ENCODE data around the gene RSU1.
A peak's percentile ranks its signal among the peaks of the same experiment; 100 is the strongest.

The RSU1 gene

GRCh38 chr10:16674147-16674703, 143.0 kb downstream of the RSU1 start:
- no peak for DNase-seq (ENCODE audit: low read depth)

DNA sequence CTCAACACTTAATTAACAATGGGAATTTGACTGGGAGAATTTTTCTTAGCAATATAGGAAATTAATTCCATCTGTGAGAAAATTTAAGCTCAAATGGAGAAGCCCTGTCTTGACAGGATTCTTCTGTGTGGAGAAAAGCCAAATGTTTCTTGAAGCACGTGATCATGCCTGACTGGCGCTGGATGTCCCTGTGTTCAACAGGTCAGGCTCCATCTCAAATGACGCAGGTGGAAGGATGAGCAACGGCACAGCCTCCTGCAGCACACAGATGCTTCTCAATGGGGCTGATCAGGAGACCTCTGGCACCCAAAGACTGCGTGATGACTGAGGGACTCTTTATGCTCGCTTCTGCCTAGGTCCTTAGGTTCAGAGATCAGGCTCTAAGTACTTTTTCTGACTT, 143.8 kb downstream of the RSU1 start:
- peak; percentile 7 for DNase-seq (ENCODE audit: low read depth)

- no peak for DNase-seq (ENCODE audit: low read depth)
Observed at GRCh38 chr10:16663444-16663843, 153.8 kb downstream of the RSU1 start.

DNA sequence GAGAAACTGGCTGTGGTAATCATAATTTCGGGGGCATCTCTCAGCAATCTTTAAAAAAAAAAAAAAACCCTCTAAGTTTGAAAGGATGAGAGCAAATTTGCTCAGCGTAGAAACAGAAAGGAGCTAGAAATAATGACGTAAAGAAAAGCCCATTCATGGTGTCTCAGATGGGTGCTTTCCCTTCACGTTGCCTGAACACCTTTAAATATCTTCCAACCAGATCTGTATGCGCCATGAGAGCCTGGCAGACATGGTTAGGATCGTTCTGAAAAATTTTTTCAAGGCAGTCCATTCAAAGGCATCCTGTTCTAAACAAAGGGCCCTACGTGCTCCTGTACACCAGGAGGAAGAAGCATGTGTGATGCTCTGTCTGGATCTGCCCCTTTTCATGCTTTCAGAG, 154.3 kb downstream of the RSU1 start:
- no peak for DNase-seq (ENCODE audit: low read depth)

DNA sequence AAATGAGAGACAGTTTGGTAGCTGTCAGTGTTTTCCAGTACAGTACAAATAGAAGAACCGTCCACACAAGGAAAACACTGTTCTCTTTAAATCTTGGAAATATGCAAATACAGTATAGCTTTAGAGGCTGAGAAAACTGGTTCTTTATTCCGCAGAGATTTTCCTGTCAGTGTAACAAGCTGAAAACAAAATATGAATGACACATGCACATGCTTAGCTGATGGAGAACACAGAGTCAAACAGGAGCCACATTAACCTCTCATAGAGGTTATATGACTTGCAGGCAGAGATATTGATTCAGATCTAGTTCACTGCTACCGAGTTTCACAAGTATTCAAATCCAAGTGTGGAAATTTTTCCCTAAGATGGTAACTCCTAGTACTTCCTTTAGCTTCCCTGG, 160.3 kb downstream of the RSU1 start:
- DNase-seq (ENCODE audit: low read depth), result no peak

GRCh38 chr10:16653224-16653623, 164.0 kb downstream of the RSU1 start:
- no peak for DNase-seq (ENCODE audit: low read depth)

GRCh38 chr10:16652154-16652553, 165.1 kb downstream of the RSU1 start:
- peak; percentile 27 for DNase-seq (ENCODE audit: low read depth)

DNA sequence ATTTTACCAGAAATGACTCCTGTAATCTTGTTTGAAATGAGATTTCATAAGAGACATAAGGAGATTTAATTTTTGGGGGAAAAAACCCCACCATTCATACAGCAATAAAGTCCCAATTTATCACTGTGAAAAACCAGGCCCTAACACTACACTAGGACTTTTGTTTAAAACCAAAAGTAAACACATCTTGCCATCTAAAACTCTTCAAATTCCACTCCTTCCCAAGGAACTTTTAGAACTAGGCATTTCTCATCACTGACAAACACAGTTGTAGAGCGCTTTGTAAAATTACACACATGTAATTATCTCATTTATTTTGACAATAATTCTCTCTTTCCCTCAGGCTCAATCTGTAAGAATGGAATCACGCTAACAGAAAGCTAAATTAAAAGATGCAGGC, 167.5 kb downstream of the RSU1 start:
- no peak for DNase-seq (ENCODE audit: low read depth)

- no peak for DNase-seq (ENCODE audit: low read depth)
Observed at GRCh38 chr10:16648366-16648765, 168.9 kb downstream of the RSU1 start.

DNA sequence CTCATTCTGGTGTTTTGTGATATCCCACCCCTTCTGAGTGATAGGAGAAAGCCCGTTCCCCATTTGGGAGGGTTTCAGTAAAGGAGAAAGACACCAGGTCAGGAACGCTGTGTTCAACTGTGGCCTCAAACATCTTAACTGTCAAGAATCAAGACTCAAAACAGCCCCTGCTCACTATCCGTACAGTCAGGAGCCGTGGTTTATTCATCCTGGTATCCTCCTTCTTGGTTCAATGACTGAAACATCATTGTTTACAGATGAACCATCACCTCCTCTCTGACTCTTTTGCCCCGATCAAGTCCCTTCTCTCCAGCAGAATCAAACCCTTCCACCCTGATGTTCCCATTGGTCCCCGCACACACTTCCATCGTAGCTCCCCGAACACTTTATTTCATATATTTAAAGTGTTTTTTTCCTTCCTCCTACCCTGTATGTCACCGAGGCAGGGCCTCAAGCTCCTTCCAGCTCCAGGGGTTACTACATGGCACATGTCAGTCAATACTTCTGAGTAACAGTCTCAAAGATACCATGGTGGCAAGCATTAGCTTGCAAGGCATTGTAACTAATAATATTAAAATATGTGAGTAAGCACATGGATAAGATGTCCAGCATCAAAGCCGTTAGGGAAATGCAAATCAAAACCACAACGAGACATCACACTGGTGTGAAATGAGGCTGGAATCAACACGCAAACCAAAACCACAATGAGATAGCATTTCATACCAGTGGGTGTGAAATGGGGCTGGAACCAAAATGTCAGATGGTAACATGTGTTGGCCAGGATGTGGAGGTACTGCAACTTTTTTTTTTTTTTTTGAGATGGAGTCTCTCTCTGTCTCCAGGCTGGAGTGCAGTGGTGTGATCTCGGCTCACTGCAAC, 170.8 kb downstream of the RSU1 start:
- no peak for DNase-seq (ENCODE audit: low read depth)

GRCh38 chr10:16644146-16644545, 173.1 kb downstream of the RSU1 start:
- DNase-seq (ENCODE audit: low read depth), result peak; percentile 59

GRCh38 chr10:16643502-16643901, 173.7 kb downstream of the RSU1 start:
- no peak for DNase-seq (ENCODE audit: low read depth)

DNA sequence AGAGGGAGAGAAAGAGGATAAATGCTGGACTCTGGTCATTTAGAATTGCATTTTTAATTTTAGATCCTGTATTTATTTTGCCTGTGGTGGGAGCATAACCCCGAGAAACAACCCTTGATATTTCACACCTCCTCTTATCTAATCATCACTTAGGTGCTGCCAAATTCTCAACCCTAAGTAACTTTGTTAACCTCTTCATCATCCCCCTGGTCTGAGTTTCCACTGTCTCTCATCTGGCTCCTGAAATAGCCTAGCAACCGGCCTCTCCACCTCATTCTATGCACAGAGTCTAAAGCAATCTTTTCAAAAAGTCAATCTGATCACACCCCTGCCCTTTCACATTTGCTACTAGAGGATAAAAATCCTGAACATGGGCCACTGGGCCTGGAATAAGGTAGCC, 177.1 kb downstream of the RSU1 start:
- DNase-seq (ENCODE audit: low read depth), result no peak

DNA sequence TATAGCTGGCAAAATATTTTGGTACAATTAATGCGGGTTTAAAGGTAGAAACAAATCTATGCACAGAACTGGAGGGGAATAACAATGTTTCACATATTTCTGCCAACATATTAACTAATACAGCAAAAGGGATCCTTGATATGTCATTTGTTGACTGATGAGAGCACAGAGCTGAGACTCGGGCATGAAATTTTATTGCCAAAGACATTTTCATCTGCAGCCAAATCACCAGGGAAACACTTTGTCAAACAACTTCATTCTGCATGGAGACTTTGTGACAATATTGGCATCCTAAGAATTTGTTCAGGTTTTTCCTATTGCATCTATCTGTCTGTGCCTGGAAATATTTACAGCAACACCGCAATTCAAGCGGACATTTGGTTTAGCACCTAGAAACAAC, 177.8 kb downstream of the RSU1 start:
- DNase-seq (ENCODE audit: low read depth), result no peak

- DNase-seq (ENCODE audit: low read depth), result no peak
Observed at GRCh38 chr10:16632996-16633395, 184.2 kb downstream of the RSU1 start.

- DNase-seq (ENCODE audit: low read depth), result no peak
Observed at GRCh38 chr10:16626697-16627096, 190.5 kb downstream of the RSU1 start.

- DNase-seq (ENCODE audit: low read depth), result no peak
Observed at GRCh38 chr10:16612981-16613355, 204.3 kb downstream of the RSU1 start.

DNA sequence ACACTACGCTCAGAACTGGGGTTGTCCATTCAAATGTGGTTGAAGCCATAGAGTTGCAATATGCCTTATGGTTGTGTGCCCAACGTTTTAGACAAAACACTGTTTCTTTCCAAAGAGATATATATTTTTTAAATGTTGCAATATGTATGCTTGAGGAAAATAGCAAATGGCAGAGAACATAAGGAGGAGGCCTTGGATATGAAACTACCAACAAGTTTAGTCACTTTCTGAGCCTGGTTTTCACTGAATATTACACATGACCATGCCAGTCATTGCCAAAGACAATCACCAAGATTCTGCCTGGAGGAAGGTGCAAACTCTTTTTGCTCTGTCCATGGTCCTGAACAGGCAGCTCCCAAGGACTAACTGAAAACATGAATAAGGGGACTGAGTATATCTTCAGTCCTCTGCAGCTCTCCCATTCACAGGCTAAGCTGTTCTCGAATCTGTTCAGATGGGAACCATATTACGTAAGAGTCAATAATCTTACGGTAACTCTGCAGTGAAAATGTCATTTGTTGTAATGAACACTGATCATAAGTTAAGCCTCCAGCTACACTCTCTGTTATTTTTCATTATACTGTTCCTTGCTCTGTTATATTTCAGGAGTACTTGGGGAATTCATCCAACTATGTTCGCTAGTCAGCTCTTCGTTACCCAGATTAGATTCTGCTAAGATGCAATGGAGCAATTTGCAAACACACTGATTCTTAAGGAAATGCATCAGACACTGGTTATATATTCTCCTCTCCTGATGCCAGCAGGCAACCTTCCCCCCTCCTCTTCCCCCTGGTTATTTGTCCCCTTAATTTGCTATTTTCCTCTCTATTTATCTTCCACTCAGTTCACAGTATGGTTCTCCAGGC, 204.9 kb downstream of the RSU1 start:
- DNase-seq (ENCODE audit: low read depth), result peak; percentile 58

DNA sequence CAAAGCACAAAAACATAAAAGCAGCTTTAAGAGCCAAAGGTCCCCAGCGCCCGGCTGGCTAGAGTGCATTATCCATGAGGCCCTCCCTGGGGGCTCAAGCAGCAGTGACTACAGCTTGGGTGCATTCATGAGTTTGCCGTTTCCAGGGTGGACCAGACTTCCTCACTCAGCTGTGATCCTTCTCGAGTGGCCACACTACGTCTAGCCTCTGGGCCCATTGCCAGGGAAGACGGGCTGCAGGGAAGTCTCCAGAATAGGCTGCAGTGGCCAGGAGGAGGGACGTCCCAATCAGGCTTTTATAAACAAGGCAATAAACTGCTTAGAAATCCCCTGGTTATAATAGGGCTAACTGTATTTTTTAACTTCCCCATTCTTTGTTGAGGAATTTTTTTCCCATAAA, 206.2 kb downstream of the RSU1 start:
- DNase-seq (ENCODE audit: low read depth), result no peak

DNA sequence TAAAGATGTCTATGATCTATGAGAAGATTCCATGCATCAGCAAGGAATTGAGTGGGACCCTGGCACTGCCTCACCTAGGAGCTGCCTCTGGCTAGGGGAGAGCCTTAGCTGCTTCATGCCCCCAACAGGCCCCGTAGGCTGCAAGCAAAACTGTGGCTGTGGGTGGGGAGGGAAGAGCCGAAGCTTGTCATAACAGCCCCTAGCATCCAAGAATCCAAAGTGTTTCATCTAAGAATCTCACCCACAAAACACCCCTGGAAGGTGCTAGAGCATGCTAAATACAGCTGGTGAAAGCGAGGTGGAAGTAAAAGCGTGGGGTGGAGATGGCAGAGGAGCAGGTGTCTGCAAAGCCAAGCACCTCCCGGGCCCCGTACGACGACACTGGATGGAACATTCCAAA, 208.0 kb downstream of the RSU1 start:
- DNase-seq (ENCODE audit: low read depth), result no peak

- no peak for DNase-seq (ENCODE audit: low read depth)
Observed at GRCh38 chr10:16606923-16607322, 210.3 kb downstream of the RSU1 start.

GRCh38 chr10:16606421-16606820, 210.8 kb downstream of the RSU1 start:
- peak; percentile 66 for DNase-seq (ENCODE audit: low read depth)

DNA sequence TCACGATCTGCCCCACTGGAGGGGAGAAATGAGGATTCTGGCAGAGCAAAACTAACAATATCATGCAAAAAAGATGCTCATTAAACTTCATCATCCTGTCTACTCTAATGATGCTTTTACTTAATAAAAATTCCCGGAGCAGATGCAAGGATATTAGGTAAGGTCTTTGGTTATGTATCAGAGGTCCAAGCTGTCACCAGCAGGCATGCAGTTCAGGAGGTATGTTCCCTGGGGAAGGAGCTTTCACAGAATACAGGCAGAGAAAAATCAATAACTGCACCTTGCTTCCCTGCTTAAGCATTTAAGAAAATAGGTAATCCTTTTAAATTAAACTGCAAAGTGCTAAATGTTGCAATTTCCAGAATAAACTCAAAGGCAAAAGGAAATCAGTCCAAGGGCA, 213.9 kb downstream of the RSU1 start:
- DNase-seq (ENCODE audit: low read depth), result no peak
